T follicular helper cell (primary cell): ENCODE data around the gene PPM1E.
"Not testable (repeated sequence)": the region's sequence is repeated elsewhere in the genome, so short reads cannot be mapped to it uniquely, and the experiment has no call there.

ENCODE experiments used
- DNase-seq: peaks from one replicate; pipeline ENCODE4 v3.0.0-alpha.2; 2020; ENCODE audit warnings: low read depth

Gene PPM1E

DNA sequence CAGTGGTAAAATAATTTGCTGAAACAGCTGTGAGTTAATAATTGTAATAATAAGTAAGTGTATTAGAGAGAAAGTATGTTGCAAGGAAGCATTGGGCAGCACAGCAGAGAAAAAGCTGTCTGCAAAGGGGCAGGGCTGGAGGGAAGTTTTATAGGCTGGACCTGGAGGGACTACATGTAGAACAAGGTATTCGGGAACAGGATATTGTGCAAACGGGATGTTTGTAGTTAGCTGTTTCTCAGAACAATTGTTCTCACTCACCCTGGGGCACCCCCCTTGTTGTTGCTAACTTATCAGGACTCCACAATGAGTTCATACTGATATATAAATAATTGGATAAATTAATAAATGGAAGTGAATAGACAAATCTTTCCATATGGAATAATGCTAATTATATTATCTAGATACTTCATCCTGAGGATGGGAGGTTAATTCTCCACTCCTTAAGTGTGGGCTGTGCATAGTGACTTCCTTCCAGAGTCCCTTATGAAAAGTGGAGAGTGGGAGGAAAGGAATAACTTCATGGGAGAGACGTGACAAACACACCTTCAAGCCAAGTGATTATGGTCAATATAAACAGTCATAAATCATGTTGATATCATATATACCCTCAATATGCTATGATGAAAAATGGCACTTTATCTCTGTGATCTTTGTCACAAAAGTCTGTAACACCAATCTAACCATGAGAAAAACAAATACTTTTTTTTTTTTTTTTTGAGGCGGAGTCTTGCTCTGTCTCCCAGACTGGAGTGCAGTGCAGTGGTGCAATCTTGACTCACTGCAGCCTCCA is 85.4 kb downstream of the PPM1E start:
- no peak for DNase-seq

DNA sequence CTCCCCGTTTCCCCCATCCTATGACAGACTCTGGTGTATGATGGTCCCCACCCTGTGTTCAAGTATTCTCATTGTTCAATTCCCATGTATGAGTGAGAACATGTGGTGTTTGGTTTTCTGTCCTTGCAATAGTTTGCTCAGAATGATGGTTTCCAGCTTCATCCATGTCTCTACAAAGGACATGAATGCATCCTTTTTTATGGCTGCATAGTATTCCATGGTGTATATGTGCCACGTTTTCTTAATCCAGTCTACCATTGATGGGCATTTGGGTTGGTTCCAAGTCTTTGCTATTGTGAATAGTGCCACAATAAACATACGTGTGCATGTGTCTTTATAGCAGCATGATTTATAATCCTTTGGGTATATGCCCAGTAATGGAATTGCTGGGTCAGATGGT is 90.8 kb downstream of the PPM1E start:
- not testable (repeated sequence) for DNase-seq

- DNase-seq, result not testable (repeated sequence)
These were observed 94.5 kb downstream of the PPM1E start for GRCh38 chr17:58850106-58850505.

GRCh38 chr17:58865301-58865700 is 109.6 kb downstream of the PPM1E start:
- no peak for DNase-seq

DNA sequence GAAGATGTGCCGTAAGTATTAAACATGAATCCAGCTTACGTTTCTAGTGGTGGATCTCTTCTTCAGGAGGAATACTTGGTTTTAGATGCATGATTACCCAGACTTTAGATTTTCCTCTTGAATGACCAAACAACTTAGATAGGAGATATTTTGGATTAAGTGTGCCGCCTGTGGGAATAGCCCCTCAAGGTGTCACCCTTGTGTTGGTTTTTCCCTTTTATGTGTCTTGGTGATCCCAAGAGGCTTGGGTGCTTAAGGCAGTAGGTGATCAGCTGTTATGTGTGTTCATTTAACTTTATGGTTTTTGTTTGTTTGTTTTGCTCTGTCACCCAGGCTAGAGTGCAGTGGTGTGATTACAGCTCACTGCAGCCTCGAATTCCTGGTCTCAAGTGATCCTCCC is 115.1 kb downstream of the PPM1E start:
- no peak for DNase-seq

GRCh38 chr17:58873926-58874325 is 118.3 kb downstream of the PPM1E start:
- no peak for DNase-seq

GRCh38 chr17:58875261-58875660 is 119.6 kb downstream of the PPM1E start:
- DNase-seq, result no peak

DNA sequence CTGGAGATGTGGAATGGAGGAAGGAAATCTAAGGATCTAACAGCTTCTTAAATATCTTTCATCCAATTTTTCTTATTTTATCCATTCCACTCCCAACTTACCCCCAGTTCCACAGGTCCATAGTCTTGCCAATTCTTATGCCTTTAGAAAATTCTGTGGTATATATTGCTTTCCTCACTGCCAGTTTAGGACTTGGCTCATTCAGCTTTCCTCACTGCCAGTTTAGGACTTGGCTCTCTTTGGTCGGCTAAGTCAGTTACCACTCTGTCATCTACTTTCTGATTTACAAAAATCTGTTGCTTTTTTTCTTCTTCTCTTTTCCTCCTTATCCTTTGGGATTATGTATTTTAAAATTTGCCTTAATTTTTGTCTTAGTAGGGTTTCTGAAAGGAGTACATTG is 128.5 kb downstream of the PPM1E start:
- DNase-seq, result no peak

GRCh38 chr17:58886514-58886913 is 130.9 kb downstream of the PPM1E start:
- no peak for DNase-seq

DNA sequence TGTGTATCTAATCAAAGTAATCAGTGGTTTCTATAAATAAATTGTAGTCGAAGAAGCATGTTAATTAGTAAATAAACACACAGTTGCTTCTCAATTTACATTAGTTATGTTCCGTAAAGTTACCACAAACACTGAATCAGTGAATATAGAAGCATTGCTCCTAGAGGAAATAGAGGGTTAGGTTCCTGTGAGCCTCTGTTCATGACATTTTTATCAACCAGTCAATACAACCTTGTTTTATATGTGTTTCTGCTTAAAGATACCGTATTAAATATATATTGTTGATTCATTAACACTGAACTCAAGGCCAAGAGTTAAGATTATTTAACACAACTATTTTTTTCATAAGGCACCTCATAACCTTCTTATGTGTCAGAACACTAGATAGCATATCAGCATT is 134.3 kb downstream of the PPM1E start:
- no peak for DNase-seq

DNA sequence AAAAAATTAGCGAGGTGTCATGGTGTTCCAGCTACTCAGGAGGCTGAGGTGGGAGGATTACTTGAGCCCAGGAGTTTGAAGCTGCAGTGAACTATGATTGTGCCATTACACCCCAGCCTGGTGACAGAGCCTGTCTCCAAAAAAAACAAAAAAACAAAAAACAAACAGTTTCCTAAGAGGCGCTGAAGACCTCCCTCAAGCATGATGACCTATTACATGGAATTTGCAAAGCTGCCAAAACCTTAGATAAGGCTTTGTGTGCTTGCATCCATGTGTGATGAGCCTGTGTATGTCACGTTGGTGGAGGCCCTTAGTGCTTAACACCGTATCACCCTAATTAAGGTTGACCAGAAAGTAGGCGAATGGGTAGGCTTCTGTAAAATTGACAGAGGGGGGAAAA is 143.5 kb downstream of the PPM1E start:
- DNase-seq, result no peak

- DNase-seq, result no peak
These were observed 146.7 kb downstream of the PPM1E start for GRCh38 chr17:58902322-58902721.

DNA sequence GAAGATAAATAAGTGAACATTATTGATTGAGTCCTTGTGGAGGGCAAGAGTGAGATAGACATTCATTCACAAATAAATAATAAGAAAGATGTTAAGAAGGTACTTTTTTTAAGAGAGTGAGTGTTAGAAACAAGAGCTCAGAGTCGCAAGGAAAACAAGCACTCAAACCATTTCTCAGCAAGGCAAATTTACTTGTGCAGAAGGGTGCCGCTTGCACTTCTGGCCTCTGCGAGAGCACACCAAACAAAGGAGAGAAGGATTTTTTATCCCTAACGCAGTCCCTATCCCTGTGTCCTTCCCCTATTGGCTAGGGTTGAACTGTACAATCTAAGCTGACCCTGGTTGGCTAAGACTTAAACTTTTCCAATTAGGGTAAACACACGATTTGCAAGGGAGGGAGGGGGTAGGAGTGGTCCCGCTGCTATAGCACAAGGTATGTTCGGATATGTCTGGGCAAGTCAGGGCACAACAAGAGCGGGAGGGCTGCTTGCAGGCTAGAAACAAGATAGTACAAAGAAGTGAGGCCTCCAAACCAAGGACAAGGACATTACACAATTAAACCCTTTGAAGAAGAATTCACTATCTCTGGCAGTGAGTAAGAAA is 156.2 kb downstream of the PPM1E start:
- no peak for DNase-seq

- DNase-seq, result no peak
These were observed 157.9 kb downstream of the PPM1E start for GRCh38 chr17:58913552-58913951.

DNA sequence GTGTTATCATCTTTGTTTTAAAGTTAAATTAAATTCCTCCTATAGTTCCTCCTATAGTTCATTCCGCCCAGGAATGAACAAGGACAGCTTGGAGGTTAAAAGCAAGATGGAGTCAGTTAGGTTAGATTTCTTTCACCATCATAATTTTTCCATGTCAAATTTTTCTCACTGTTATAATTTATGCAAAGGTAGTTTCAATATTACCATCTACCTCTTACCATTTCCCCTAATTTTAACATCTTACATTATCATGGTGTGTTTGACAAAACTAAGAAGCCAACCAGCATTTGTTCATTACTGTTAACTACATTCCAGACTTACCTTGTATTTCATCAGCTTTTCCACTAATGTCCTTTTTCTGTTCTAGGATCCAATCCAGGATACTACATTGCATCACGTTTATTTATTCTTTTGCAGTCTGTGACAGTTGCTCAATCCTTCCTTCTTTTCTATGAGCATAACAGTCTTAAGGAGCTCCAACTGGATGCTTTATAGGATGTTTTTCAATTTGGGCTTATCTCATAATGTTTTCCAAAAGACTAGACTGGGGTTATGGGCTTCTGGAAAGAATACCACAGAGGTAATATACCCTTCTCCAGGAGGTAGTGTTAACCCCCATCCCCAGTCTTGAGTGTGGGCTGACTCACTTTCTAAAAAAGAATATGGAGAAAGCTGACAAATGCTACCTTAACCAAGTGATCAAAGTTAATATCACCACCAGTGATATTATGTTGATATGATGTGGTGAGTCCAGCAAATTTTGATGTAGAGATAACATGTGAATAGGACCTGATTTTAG is 158.5 kb downstream of the PPM1E start:
- no peak for DNase-seq

GRCh38 chr17:58917228-58917627 is 161.6 kb downstream of the PPM1E start:
- no peak for DNase-seq

DNA sequence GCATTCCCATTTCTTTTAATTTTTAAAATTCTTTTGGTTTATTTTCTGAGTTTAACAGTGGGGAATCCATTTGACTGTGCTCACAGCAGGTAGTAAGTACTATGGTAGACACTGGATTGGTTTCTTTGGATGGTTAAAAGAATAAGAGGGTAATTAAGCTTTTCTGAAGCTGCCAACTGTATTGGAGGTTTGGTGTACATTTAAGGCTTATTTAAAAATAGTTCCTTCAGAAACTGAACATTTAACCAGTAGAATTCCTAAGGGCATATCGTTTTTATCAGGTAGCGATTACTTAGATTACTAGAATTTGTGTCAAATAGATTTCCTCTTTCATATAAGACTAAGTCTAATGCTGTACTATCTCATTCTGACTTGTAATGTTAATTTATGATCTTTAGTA is 162.4 kb downstream of the PPM1E start:
- no peak for DNase-seq

DNA sequence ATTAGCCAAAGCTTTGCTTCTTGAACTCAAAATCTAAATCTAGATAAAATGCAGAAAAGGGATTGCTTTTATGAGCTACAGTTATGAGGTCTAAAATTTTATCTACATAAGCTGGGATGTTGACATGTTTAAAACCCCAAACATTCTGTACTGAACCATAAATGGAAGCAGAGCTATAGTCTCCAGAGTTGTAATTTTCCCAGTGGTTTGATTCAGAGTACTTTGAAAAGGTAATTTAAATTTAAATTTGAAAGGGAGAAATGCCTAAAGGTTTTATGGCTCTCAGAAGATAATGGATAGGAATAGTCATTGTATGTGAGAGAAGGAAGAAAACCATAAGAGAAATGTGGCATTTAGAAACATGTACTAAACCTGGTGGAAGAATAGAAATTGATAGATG is 163.2 kb downstream of the PPM1E start:
- no peak for DNase-seq

DNA sequence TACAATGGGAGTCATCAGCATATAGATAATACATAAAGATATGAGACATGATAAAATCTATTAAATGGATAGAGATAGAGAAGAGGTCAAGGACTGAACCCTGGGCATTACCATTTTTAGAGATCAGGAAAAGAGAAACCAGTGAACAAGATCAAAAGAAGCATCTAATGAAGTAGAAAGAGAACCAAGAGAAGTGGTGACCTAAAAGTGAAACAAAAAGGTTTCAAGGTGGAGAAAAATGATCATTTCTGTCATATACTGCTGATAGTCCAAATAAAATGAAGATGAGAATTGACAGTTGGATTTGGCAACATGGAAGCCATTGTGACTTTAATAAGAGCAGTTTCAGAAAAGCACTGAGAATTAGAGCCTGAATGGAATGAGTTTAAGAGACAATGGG is 165.1 kb downstream of the PPM1E start:
- DNase-seq, result no peak

GRCh38 chr17:58932956-58933355 is 177.3 kb downstream of the PPM1E start:
- DNase-seq, result no peak

DNA sequence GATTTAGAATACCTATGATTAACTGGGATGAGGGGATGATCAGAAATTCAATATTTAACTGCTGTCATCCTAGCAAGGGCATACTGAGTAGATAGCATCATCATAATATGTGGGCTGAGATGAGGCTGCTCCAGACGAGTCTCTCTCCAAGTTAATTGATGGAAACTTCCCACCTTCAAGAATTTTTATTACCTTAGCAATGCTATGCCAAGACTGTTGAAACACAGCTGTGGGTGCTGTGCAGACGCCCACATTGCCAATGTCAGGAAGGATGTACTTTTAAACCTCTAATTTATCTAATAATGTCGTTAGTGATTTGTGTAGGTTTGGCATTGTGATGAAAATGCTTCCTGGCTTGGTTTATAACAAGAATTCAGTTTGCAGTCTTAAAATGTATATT is 180.6 kb downstream of the PPM1E start:
- no peak for DNase-seq

- no peak for DNase-seq
These were observed 188.5 kb downstream of the PPM1E start for GRCh38 chr17:58944166-58944565.

- no peak for DNase-seq
These were observed 191.8 kb downstream of the PPM1E start for GRCh38 chr17:58947411-58947810.
